H1 (cell line): ENCODE results near the gene NDUFB10.

ENCODE experiments used
- GABPA ChIP-seq: IDR thresholded peaks from 2 replicates; pipeline ENCODE4 v1.6.1; 2011; ENCODE audit warnings: mild to moderate bottlenecking, low read length, moderate library complexity, borderline replicate concordance; ENCODE audit not compliant: insufficient read depth
- POLR2A ChIP-seq, 2 experiments: IDR thresholded peaks; 1 replicate in 1 of 2; 2 replicates in 1 of 2; pipeline ENCODE4 v1.6.1; 2011; ENCODE audit warnings: low read depth in 2 of 2, low read length in 2 of 2, mild to moderate bottlenecking in 2 of 2; ENCODE audit errors: control extremely low read depth in 1 of 2
- RFX5 ChIP-seq: IDR thresholded peaks from 2 replicates; pipeline ENCODE4 v1.6.1; 2011; ENCODE audit warnings: low read depth, low read length, improper control_type of control experiment, borderline replicate concordance
- TBP ChIP-seq: IDR thresholded peaks from 2 replicates; pipeline ENCODE4 v1.6.1; 2011; ENCODE audit warnings: low read depth, low read length, improper control_type of control experiment
- TF ChIP-seq, protein P1 (sequence below), 3 experiments: IDR thresholded peaks; 1 replicate in 2 of 3; 2 replicates in 1 of 3; pipeline versions ENCODE4 v1.5.1 to v1.6.1; 2011; ENCODE audit warnings: low read length in 3 of 3, mild to moderate bottlenecking in 3 of 3, inconsistent platforms in 2 of 3, low read depth in 1 of 3, moderate library complexity in 1 of 3; ENCODE audit not compliant: insufficient read depth in 1 of 3; ENCODE audit errors: control extremely low read depth in 1 of 3

DNA sequence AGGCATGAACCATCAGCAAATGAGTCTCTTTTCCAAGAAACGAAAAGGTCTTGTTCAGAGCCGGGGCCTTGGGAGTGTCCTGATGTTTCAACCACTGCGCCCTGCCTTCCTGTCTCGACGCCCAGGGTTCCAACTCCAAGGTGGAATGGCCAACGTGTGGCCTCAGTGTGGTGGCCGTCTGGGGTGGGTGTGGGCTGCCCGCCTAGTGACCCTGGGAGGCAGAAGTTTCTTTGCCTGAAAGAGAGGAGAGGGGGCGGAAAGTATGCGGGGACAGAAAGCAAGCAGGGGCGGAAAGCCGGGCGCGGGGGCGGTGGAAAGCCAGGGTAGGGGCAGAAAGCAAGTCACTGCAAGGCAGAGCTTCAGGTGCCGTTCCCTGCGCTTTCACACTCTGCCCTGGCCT lies 20.4 kb upstream of the NDUFB10 start:
- TF ChIP-seq RFX5, result no peak
- TF ChIP-seq POLR2A (IDR thresholded peaks at IDR 0.05; ENCODE audit: control extremely low read depth in 1 of 2, low read depth in 2 of 2, low read length in 2 of 2), result no peak
- TF ChIP-seq TBP, result no peak
- TF ChIP-seq, protein P1, sequence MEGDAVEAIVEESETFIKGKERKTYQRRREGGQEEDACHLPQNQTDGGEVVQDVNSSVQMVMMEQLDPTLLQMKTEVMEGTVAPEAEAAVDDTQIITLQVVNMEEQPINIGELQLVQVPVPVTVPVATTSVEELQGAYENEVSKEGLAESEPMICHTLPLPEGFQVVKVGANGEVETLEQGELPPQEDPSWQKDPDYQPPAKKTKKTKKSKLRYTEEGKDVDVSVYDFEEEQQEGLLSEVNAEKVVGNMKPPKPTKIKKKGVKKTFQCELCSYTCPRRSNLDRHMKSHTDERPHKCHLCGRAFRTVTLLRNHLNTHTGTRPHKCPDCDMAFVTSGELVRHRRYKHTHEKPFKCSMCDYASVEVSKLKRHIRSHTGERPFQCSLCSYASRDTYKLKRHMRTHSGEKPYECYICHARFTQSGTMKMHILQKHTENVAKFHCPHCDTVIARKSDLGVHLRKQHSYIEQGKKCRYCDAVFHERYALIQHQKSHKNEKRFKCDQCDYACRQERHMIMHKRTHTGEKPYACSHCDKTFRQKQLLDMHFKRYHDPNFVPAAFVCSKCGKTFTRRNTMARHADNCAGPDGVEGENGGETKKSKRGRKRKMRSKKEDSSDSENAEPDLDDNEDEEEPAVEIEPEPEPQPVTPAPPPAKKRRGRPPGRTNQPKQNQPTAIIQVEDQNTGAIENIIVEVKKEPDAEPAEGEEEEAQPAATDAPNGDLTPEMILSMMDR (IDR thresholded peaks at IDR 0.05; ENCODE audit: control extremely low read depth in 1 of 3, insufficient read depth in 1 of 3, low read depth in 1 of 3, low read length in 3 of 3), result no peak
- no peak for TF ChIP-seq GABPA
